HFF-Myc (cell line): ENCODE data around the gene B4GALT4.
"Not testable (repeated sequence)": the region's sequence is repeated elsewhere in the genome, so short reads cannot be mapped to it uniquely, and the experiment has no call there.

Experiments used
- DNase-seq: peaks from one replicate; pipeline ENCODE4 v3.0.0-alpha.2; 2011; ENCODE audit warnings: low read depth; ENCODE audit errors: extremely low read depth
- H3K4me3 ChIP-seq: replicated peaks from 2 replicates; pipeline ENCODE4 v1.5.1; 2011; ENCODE audit warnings: low read depth, mild to moderate bottlenecking, control low read depth, low read length
- TF ChIP-seq, protein P1 (sequence below): IDR thresholded peaks from 2 replicates; pipeline ENCODE4 v1.5.1; 2012; ENCODE audit warnings: mild to moderate bottlenecking, low read depth, low read length, control low read depth; ENCODE audit errors: missing control alignments

Gene B4GALT4

DNA sequence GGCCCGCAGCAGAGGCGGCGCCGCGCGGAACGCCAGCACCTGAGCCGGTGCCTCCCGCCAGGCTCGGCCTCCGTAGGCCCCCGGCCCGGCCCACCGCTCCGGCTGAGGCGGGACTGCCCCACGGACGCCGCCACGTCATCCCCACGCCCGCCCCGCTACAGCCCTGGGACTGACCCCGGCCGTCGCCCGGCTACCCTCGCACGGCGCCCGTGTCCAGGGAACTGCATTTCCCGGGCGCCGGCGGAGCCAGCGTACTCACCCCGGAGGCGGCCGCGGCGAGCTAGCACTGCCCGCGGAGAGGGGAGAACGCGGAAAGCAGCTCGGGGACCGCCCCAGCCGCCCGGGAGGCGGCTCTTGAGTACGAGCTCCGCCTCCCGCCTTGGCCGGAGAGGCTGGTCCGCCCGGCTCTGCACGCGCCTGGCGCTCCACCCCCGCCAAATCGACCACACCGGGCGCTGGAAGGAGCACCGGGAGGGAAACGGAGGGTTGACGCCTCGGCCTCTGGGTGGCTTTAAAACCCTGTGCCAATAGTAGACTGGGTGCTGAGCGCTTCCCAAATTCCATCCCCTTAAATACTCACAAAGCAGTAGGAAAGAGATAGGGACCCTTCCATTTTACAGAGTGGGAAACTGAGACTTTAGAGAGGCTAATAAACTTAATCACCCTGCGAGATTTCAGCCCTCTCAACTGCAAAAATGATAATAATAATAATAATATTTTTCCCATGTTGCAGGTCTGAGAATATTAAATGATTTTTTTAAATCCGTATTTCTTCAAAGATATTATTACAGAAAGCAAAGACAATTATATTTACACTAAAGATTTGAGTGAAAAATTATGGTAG lies at the start of gene B4GALT4:
B4GALT4 (minus strand) TSS at position 288 of the 844 bp plus-strand sequence. CDS start 10,779 bp downstream, outside the sequence.
- DNase-seq = no peak
- H3K4me3 ChIP-seq = peak within 1 kb of the TSS; percentile 66
- TF ChIP-seq, protein P1, sequence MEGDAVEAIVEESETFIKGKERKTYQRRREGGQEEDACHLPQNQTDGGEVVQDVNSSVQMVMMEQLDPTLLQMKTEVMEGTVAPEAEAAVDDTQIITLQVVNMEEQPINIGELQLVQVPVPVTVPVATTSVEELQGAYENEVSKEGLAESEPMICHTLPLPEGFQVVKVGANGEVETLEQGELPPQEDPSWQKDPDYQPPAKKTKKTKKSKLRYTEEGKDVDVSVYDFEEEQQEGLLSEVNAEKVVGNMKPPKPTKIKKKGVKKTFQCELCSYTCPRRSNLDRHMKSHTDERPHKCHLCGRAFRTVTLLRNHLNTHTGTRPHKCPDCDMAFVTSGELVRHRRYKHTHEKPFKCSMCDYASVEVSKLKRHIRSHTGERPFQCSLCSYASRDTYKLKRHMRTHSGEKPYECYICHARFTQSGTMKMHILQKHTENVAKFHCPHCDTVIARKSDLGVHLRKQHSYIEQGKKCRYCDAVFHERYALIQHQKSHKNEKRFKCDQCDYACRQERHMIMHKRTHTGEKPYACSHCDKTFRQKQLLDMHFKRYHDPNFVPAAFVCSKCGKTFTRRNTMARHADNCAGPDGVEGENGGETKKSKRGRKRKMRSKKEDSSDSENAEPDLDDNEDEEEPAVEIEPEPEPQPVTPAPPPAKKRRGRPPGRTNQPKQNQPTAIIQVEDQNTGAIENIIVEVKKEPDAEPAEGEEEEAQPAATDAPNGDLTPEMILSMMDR = no peak

GRCh38 chr3:119289404-119289770 lies 48.7 kb upstream of the B4GALT4 start:
- TF ChIP-seq, protein P1 = no peak
- no peak overlapping the region for H3K4me3 ChIP-seq
- DNase-seq = no peak

DNA sequence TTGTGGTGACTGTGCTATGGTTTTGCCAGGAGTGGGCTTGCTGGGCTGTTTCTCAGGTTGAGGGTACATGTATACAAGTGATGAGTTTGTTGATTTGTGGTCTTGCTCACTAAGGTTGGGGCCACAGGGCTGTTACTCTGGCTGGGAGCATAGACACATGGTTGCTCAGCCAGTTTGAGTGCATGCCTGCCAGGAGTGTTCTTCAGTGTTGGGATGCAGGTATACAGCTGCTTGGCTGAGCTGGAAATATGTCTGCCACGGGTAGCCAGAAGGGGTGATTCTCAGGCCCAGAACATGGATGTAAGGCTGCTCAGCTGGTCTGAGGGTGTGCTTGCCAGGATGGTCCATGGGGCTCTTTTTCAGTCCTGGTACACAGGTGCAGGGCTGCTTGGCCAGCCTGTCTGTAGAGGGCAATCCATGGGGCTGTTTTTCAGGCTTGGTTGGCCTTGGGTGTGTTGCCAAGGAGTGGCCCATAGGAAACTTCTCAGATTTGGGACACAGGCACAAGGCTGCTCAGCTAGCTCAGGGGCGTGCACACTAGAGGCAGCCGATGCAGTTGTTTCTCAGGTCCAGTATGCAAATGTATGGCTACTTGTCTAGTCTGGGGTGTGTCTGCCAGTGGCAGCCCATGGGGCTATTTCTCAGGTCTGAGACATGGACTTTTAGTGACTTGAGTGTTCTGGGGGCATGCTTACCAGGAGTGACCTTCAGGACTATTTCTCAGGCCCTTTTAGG lies 48.2 kb upstream of the B4GALT4 start:
- no peak overlapping the region for H3K4me3 ChIP-seq
- DNase-seq = no peak
- TF ChIP-seq, protein P1 = no peak

DNA sequence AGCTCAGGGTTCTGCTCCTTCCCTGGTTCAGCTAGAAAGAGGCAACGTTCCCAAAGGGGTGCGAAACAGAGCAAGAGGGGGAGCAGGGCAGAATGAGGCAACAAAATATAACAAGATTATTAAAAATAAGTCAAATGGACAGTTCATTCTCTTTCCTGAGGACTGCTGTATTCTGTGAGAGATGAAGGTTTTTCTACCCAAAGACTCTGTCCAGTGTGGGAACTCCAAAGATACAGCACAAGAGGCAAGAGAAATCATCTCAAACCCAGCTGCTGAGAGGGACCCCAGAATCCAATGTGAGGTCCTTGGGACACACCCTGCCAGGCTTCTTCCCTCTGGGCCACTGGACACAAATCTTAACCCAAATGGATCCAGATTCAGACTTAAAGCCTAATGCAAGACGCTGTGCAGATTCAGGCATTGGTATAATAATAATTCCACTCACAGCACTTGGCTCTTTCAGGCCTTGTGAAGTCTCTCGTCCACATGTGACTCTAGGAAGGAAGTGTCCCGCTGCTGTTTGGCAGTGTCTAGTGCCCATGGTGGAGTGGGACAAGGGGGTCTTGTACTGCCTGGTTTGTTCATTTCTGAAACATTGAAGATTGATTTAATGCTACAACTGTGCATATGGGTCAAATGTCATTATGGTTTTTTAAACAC lies 39.0 kb upstream of the B4GALT4 start:
- DNase-seq = no peak
- H3K4me3 ChIP-seq = no peak overlapping the region
- TF ChIP-seq, protein P1 = no peak

GRCh38 chr3:119279101-119279554 lies 38.5 kb upstream of the B4GALT4 start:
- no peak overlapping the region for H3K4me3 ChIP-seq
- DNase-seq = no peak
- TF ChIP-seq, protein P1 = no peak

- H3K4me3 ChIP-seq = no peak overlapping the region
- no peak for DNase-seq
- TF ChIP-seq, protein P1 = no peak
Measured at GRCh38 chr3:119276680-119277079, 36.0 kb upstream of the B4GALT4 start.

DNA sequence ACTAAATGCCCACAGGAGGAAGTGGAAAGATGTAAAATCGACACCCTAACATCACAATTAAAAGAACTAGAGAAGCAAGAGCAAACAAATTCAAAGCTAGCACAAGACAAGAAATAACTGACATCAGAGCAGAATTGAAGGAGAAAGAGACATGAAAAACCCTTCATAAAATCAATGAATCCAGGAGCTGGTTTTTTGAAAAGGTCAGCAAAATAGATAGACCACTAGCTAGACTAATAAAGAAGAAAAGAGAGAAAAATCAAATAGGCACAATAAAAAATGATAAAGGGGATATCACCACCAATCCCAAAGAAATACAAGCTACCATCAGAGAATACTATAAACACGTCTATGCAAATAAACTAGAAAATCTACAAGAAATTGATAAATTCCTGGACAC lies 29.5 kb upstream of the B4GALT4 start:
- not testable (repeated sequence) for DNase-seq, H3K4me3 ChIP-seq
